Kidney (tissue), 14 donors: ENCODE results near the gene ATP10B. TPM values are rescaled to one million over a fixed set of nuclear protein-coding genes. Genes with fewer than 3 reads are reported as not detected.
A peak's percentile ranks its signal among the peaks of the same experiment; 100 is the strongest.

Experiments used
- DNase-seq, 5 donors: peaks; one replicate each; pipeline ENCODE4 v3.0.0-alpha.2; 2013 to 2020
- FAIRE-seq: peaks from 2 replicates; lab custom pipeline; 2012; peaks lifted over from hg19 to GRCh38; lab: Jason Lieb, UNC
- H3K27ac ChIP-seq, 2 donors: one replicate each; pipeline ENCODE4 v1.7.0; 2013; ENCODE audit warnings: low read depth in 2 of 2, low read length in 2 of 2, inconsistent platforms in 1 of 2
- H3K27me3 ChIP-seq: one replicate; pipeline ENCODE4 v1.7.1; 2013; ENCODE audit warnings: low read length, inconsistent platforms; ENCODE audit not compliant: control insufficient read depth, insufficient read depth
- H3K36me3 ChIP-seq, 3 donors: one replicate each; pipeline versions ENCODE4 v1.7.0 to v1.7.1; 2013; ENCODE audit warnings: low read length in 3 of 3, control low read depth in 1 of 3, inconsistent platforms in 1 of 3; ENCODE audit not compliant: insufficient read depth in 3 of 3, control insufficient read depth in 2 of 3
- H3K4me1 ChIP-seq, 3 donors: one replicate each; pipeline versions ENCODE4 v1.7.0 to v1.7.1; 2013; ENCODE audit warnings: low read length in 3 of 3, inconsistent platforms in 1 of 3, low read depth in 1 of 3; ENCODE audit not compliant: control insufficient read depth in 2 of 3, insufficient read depth in 2 of 3
- H3K4me3 ChIP-seq, 3 donors: one replicate each; pipeline versions ENCODE4 v1.7.0 to v1.8.1; 2013; ENCODE audit warnings: low read length in 3 of 3, control low read depth in 1 of 3, inconsistent platforms in 1 of 3
- H3K9ac ChIP-seq, 3 donors: one replicate each; pipeline versions ENCODE4 v1.7.0 to v1.7.1; 2013; ENCODE audit warnings: low read length in 3 of 3, control low read depth in 1 of 3, inconsistent platforms in 1 of 3
- H3K9me3 ChIP-seq, 3 donors: one replicate each; pipeline versions ENCODE4 v1.7.0 to v1.7.1; 2013; ENCODE audit warnings: low read length in 3 of 3, control low read depth in 1 of 3, inconsistent platforms in 1 of 3; ENCODE audit not compliant: control insufficient read depth in 2 of 3, insufficient read depth in 1 of 3
- intact Hi-C: fragments of 100-400 bp; cut with DNase I; formaldehyde crosslinking; loops from one replicate; pipeline ENCODE4 v1.11.1; 2022
- polyA plus RNA-seq: library from polyadenylated mRNA; stranded (reverse); fragments of 350-450 nt; fragmentation: Illumina TruSeq; extraction: RNeasy Lipid Tissue Mini Kit (QIAGEN cat#74804); gene quantifications from one replicate; pipeline ENCODE4 v1.2.3, GENCODE V29; 2014; ENCODE audit warnings: low read depth, low replicate concordance; ENCODE audit not compliant: insufficient read depth
- total RNA-seq: library from RNA; stranded (reverse); fragmentation: NEBNext Ultra II Directional; extraction: Animal tissue kit (Norgen Biotek cat#: 25700); gene quantifications from one replicate; pipeline ENCODE4 v1.2.1, GENCODE V29; 2021
- TF ChIP-seq, protein P1 (sequence below): IDR thresholded peaks from 3 replicates; pipeline ENCODE4 v1.5.1; 2012; ENCODE audit warnings: mild to moderate bottlenecking, moderate library complexity, borderline replicate concordance; ENCODE audit not compliant: insufficient read depth; ENCODE audit errors: extremely low read depth
- donor health status: control.
- donor health status: control.
- donor health status: control.
- donor health status: control.
- donor health status: control.
- donor health status: DM: yes; HTN: yes; CAD: no.
- donor health status: Normal renal cell carcinoma (clear cell type).

ATP10B gene
- total and polyA plus RNA-seq, 2 donors from 2014 or later: 1.4 TPM; not detected in 1

DNA sequence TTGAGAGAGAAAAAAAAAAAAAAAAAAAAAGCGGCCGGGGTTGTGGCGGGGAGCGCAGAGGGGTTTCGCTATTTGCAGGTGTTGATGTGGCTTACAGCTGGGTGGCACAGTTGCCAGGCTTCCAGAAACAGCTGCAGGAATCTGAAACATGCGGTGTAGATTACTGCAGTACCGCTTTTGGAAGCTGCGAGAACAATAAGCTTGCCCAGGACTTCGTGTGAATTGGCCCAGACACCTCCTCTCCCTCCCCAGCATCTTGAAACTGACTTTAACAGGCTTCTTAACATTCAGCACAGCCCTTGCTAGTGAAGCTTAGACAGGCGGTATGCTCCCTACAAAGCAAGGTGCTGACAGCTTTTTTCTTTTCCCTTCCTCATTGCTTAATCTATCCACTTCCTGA lies 104.0 kb downstream of the ATP10B start:
- DNase-seq: peak in 1 of 5 donors; percentile 35
- no peak overlapping the region for H3K9ac ChIP-seq
- no peaks in the 10 kb centered on the region for H3K36me3 ChIP-seq
- H3K4me1 ChIP-seq: no peaks in the 10 kb centered on the region
- H3K27ac ChIP-seq: no peak overlapping the region
- H3K4me3 ChIP-seq: no peak overlapping the region
- H3K9me3 ChIP-seq: no peaks in the 10 kb centered on the region
- TF ChIP-seq, protein P1, sequence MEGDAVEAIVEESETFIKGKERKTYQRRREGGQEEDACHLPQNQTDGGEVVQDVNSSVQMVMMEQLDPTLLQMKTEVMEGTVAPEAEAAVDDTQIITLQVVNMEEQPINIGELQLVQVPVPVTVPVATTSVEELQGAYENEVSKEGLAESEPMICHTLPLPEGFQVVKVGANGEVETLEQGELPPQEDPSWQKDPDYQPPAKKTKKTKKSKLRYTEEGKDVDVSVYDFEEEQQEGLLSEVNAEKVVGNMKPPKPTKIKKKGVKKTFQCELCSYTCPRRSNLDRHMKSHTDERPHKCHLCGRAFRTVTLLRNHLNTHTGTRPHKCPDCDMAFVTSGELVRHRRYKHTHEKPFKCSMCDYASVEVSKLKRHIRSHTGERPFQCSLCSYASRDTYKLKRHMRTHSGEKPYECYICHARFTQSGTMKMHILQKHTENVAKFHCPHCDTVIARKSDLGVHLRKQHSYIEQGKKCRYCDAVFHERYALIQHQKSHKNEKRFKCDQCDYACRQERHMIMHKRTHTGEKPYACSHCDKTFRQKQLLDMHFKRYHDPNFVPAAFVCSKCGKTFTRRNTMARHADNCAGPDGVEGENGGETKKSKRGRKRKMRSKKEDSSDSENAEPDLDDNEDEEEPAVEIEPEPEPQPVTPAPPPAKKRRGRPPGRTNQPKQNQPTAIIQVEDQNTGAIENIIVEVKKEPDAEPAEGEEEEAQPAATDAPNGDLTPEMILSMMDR: no peak
- FAIRE-seq: no peak
- intact Hi-C loops: no loop called here
- H3K27me3 ChIP-seq: no peaks in the 10 kb centered on the region

DNA sequence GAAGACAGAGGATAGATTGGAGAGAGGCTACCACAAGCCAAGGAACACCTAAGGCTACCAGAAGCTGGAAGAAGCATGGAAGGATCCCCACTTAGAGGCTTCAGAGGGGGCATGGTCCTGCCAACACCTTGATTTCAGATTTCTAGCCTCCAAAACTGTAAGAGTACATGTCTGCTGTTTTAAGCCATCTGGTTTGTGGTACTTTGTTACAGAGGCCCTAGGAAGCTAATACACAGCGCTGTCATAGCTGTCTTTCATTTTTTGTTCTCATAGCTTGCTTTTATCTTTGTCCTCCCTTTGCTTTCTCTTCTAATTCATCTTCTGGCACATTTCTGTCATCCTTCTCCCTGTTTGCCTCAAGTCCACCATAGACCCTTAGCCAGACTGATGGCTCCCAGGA lies 104.5 kb downstream of the ATP10B start:
- H3K27me3 ChIP-seq: no peaks in the 10 kb centered on the region
- H3K36me3 ChIP-seq: no peaks in the 10 kb centered on the region
- no peak overlapping the region for H3K9ac ChIP-seq
- TF ChIP-seq, protein P1: no peak
- intact Hi-C loops: no loop called here
- no peaks in the 10 kb centered on the region for H3K4me1 ChIP-seq
- DNase-seq: no peak
- H3K4me3 ChIP-seq: no peak overlapping the region
- FAIRE-seq: no peak
- H3K27ac ChIP-seq: no peak overlapping the region
- H3K9me3 ChIP-seq: no peaks in the 10 kb centered on the region

DNA sequence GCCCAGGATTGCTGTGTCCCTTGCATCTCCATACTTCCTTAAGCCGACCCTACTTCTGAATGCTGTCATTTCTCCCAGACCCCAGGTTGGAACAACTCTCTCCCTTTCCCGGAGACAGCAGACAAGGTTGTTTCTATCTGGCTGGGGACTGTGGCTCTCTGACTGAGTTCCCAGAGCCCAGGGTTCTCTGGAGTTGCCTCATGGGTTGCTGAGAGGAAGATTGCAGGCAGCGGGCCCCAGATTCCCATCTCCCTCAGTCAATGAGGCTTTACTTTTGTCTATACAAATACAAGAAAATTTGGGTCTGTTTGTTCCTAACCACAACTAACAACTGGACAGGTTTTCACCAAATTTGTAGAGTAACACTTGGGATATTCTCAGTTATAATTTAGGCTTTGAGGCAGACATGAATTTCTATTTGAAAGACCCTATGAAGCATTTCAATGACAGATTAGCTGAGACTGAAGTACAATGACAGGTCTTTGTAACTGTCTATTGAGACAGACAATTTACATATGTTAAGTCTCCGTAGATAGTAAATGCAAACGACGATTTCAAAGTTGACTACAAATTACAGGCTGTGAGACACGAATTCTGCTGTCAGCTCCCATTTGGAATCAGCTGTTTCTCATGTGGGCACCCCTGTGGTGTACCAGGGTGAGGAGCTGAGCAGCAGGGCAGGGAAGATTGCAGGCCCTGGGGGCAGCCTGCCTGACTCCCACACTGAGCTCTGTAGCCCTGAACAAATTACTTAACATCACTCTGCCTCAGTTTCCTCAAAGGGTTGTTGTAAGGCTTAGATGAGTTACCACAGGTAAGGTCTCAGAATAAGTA lies 107.5 kb downstream of the ATP10B start:
- intact Hi-C loops: no loop called here
- no peak for FAIRE-seq
- Histone ChIP-seq H3K9ac (no peak overlapping the region), H3K36me3 (no peaks in the 10 kb centered on the region), H3K27me3 (no peaks in the 10 kb centered on the region), H3K4me1 (no peaks in the 10 kb centered on the region), H3K4me3 (no peak overlapping the region), H3K9me3 (no peaks in the 10 kb centered on the region), H3K27ac (no peak overlapping the region)
- TF ChIP-seq, protein P1: no peak
- no peak for DNase-seq
